ENCODE results near the gene PHF24. TPM values are rescaled to one million over a fixed set of nuclear protein-coding genes. Genes with fewer than 3 reads are reported as not detected.

Gene PHF24
- total and polyA plus RNA-seq, 10 of the 15 experiments (the other 5 are each of a cell fraction or from before 2014, with no cell fraction given), result 0.02 to 0.04 TPM; not detected in 8

- no peak for TF ChIP-seq ZNF687 (IDR thresholded peaks at IDR 0.05)
- TF ChIP-seq ZNF274 (IDR thresholded peaks at IDR 0.05; ENCODE audit: insufficient read depth, insufficient read length), result no peak
- TF ChIP-seq ZBTB11 (CRISPR knock-in tag; IDR thresholded peaks at IDR 0.05), result no peak
- TF ChIP-seq SKIL (IDR thresholded peaks at IDR 0.05; ENCODE audit: low read depth, poor library complexity, severe bottlenecking), result no peak
- TF ChIP-seq SMAD1 (IDR thresholded peaks at IDR 0.05; ENCODE audit: low read depth, partially characterized antibody), result no peak
- peak; percentile 60 for TF ChIP-seq PKNOX1 (IDR thresholded peaks at IDR 0.05)
- no peak for TF ChIP-seq ETV6 (conservative IDR thresholded peaks at IDR 0.05 in 1 of 2, IDR thresholded peaks at IDR 0.05 in 1 of 2; ENCODE audit: borderline replicate concordance in 1 of 2, low read depth in 1 of 2)
- TF ChIP-seq ATF3 (IDR thresholded peaks at IDR 0.05; ENCODE audit: borderline replicate concordance, extremely low read depth, low read depth, low read length), result no peak
- TF ChIP-seq SMARCA5 (IDR thresholded peaks at IDR 0.05), result no peak
- TF ChIP-seq SUZ12 (IDR thresholded peaks at IDR 0.05; ENCODE audit: unreplicated experiment), result no peak
- TF ChIP-seq CHD1 (IDR thresholded peaks at IDR 0.05; ENCODE audit: low read depth, low read length), result no peak
- no peak for TF ChIP-seq SREBF1 (IDR thresholded peaks at IDR 0.05; ENCODE audit: low read length)
- TF ChIP-seq BRCA1 (IDR thresholded peaks at IDR 0.05; ENCODE audit: low read depth, low read length), result no peak
- no peak for TF ChIP-seq STAT1 (conservative IDR thresholded peaks at IDR 0.05)
- peak; percentile 66; the same call in 1 of the 2 replicates for TF ChIP-seq RELB (IDR thresholded peaks at IDR 0.05; ENCODE audit: low read depth)
These were observed 35.6 kb downstream of the PHF24 start (continued) for GRCh38 chr9:34993502-34994259.
